HepG2 (cell line): ENCODE results near the gene MRPL50. TPM values are rescaled to one million over a fixed set of nuclear protein-coding genes. Genes with fewer than 3 reads are reported as not detected.
A peak's percentile ranks its signal among the peaks of the same experiment; 100 is the strongest.

Experiments
- CBX5 ChIP-seq: sonication (generic); formaldehyde crosslinking; IDR thresholded peaks from 2 replicates; pipeline ENCODE4 v1.4.0; 2020; ENCODE audit warnings: missing genetic modification reagents, borderline replicate concordance
- DNMT3B ChIP-seq: conservative IDR thresholded peaks from 2 replicates; pipeline ENCODE4 v1.6.1; 2016; ENCODE audit warnings: missing biosample characterization, control low read depth
- GATAD2A ChIP-seq: IDR thresholded peaks from 2 replicates; pipeline ENCODE4 v1.6.1; 2016
- HMGA1 ChIP-seq: sonication (generic); formaldehyde crosslinking; conservative IDR thresholded peaks from 2 replicates; pipeline ENCODE4 v1.4.0; 2020; ENCODE audit warnings: missing genetic modification reagents
- JUND ChIP-seq: sonication (generic); formaldehyde crosslinking; IDR thresholded peaks from 2 replicates; pipeline ENCODE4 v1.8.0; 2022; ENCODE audit warnings: mild to moderate bottlenecking, missing genetic modification reagents
- MAFK ChIP-seq, 2 experiments: IDR thresholded peaks in 1 of 2; conservative IDR thresholded peaks in 1 of 2; 2 replicates each; pipeline ENCODE4 v1.6.1; 2011; ENCODE audit warnings: improper control_type of control experiment in 2 of 2, low read length in 2 of 2
- MBD4 ChIP-seq: IDR thresholded peaks from 2 replicates; pipeline ENCODE4 v1.6.1; 2012; ENCODE audit warnings: low read length, inconsistent platforms, borderline replicate concordance
- NFATC3 ChIP-seq: sonication (generic); formaldehyde crosslinking; IDR thresholded peaks from 2 replicates; pipeline ENCODE4 v1.5.1; 2020; ENCODE audit warnings: mild to moderate bottlenecking, missing genetic modification reagents
- PCBP1 ChIP-seq: fragments of 200-400 bp; formaldehyde crosslinking; IDR thresholded peaks from 2 replicates; pipeline ENCODE4 v1.6.1; 2017; ENCODE audit warnings: mild to moderate bottlenecking, low read depth, low read length, borderline replicate concordance
- POLR2A ChIP-seq, 2 experiments: IDR thresholded peaks; 2 replicates each; pipeline ENCODE4 v1.6.1; 2011; ENCODE audit warnings: low read depth in 2 of 2, low read length in 2 of 2, mild to moderate bottlenecking in 1 of 2, moderate library complexity in 1 of 2; ENCODE audit not compliant: insufficient read depth in 1 of 2
- RCOR2 ChIP-seq: IDR thresholded peaks from 2 replicates; pipeline ENCODE4 v1.6.1; 2016; ENCODE audit warnings: missing biosample characterization, missing genetic modification reagents
- SCMH1 ChIP-seq: sonication (generic); formaldehyde crosslinking; IDR thresholded peaks from 2 replicates; pipeline ENCODE4 v1.9.0; 2021; ENCODE audit warnings: missing genetic modification reagents, mild to moderate bottlenecking, borderline replicate concordance
- SNRNP70 ChIP-seq: fragments of 200-400 bp; formaldehyde crosslinking; IDR thresholded peaks from 2 replicates; pipeline ENCODE4 v1.6.1; 2017; ENCODE audit warnings: mild to moderate bottlenecking, low read depth, low read length, moderate library complexity
- SRY ChIP-seq: sonication (generic); formaldehyde crosslinking; IDR thresholded peaks from 2 replicates; pipeline ENCODE4 v1.8.0; 2022; ENCODE audit warnings: mild to moderate bottlenecking, missing genetic modification reagents
- XBP1 ChIP-seq: sonication (generic); formaldehyde crosslinking; IDR thresholded peaks from 2 replicates; pipeline ENCODE4 v1.5.0; 2020; ENCODE audit warnings: missing genetic modification reagents
- ZMYM4 ChIP-seq: sonication (generic); formaldehyde crosslinking; IDR thresholded peaks from 2 replicates; pipeline ENCODE4 v1.8.1; 2023; ENCODE audit warnings: mild to moderate bottlenecking, missing genetic modification reagents
- ZNF446 ChIP-seq: sonication (generic); formaldehyde crosslinking; IDR thresholded peaks from 2 replicates; pipeline ENCODE4 v1.5.0; 2020; ENCODE audit warnings: mild to moderate bottlenecking, missing genetic modification reagents
- ZNF549 ChIP-seq: sonication (generic); formaldehyde crosslinking; IDR thresholded peaks from 2 replicates; pipeline ENCODE4 v1.5.0; 2020; ENCODE audit warnings: missing genetic modification reagents
- ZNF644 ChIP-seq: IDR thresholded peaks from 2 replicates; pipeline ENCODE4 v1.6.1; 2016; ENCODE audit warnings: low read depth
- polyA plus RNA-seq, 8 experiments: library from polyadenylated mRNA; depleted of rRNA in 3 of 8; stranded (reverse) in 7 of 8; unstranded in 1 of 8; fragments of >200 nt; fragmentation: Illumina TruSeq in 4 of 8; extraction: Trizol in 4 of 8; gene quantifications; 2 replicates each; pipeline versions ENCODE4 v1.2.1 to v1.2.3, GENCODE V29; 2011 to 2016; ENCODE audit warnings: low read depth in 4 of 8, missing spikeins in 1 of 8, mixed read lengths in 1 of 8; ENCODE audit not compliant: insufficient read depth in 1 of 8
- total RNA-seq, 5 experiments: library from RNA; depleted of rRNA; stranded (reverse); fragments of >200 nt; fragmentation: Illumina TruSeq; extraction: Trizol; gene quantifications; 2 replicates each; pipeline ENCODE4 v1.2.3, GENCODE V29; 2016; ENCODE audit warnings: low read depth in 1 of 5
- TF ChIP-seq, protein P1 (sequence below): sonication (generic); formaldehyde crosslinking; IDR thresholded peaks from 2 replicates; pipeline ENCODE4 v1.8.1; 2023; ENCODE audit warnings: mild to moderate bottlenecking, missing genetic modification reagents
- TF ChIP-seq, protein P2 (sequence below): sonication (generic); formaldehyde crosslinking; IDR thresholded peaks from 2 replicates; pipeline ENCODE4 v1.4.0; 2020; ENCODE audit warnings: mild to moderate bottlenecking, low read depth, missing genetic modification reagents
- TF ChIP-seq, protein P3 (sequence below): sonication (generic); formaldehyde crosslinking; IDR thresholded peaks from 2 replicates; pipeline ENCODE4 v1.9.0; 2021; ENCODE audit warnings: missing genetic modification reagents, mild to moderate bottlenecking, borderline replicate concordance
- TF ChIP-seq, protein P4 (sequence below): sonication (generic); formaldehyde crosslinking; IDR thresholded peaks from 2 replicates; pipeline ENCODE4 v1.4.0; 2020; ENCODE audit warnings: low read depth, mild to moderate bottlenecking, missing genetic modification reagents
- TF ChIP-seq, protein P5 (sequence below): sonication (generic); formaldehyde crosslinking; IDR thresholded peaks from 2 replicates; pipeline ENCODE4 v1.5.1; 2020; ENCODE audit warnings: mild to moderate bottlenecking, moderate library complexity, missing genetic modification reagents
- TF ChIP-seq, protein P6 (sequence below): sonication (generic); formaldehyde crosslinking; conservative IDR thresholded peaks from 2 replicates; pipeline ENCODE4 v1.4.0; 2020; ENCODE audit warnings: missing genetic modification reagents

MRPL50 gene
- total and polyA plus RNA-seq, 2 of the 13 experiments (the other 11 are each of a cell fraction or from before 2014, with no cell fraction given): 37.1 to 70.0 TPM

DNA sequence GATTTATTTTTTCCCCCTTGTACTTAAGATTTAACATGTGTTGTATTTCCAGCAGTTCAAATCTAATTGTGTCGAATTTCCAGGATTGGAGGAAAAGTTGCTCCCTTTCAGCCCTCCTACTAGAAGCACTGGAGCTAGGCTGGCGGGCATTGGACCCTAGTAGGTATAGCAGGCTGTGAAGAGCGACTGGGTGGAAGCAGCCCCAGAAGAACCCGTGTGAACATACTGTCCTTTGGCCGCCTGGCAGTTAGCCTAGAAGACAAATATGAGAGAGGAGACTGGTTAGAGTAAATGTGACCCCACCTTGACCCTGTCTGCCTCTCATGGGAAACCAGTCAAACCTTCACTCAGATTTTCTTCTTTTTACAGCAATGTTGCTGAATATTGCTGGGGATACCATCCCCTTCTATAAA is 23.2 kb upstream of the MRPL50 start (continued):
- TF ChIP-seq, protein P1, sequence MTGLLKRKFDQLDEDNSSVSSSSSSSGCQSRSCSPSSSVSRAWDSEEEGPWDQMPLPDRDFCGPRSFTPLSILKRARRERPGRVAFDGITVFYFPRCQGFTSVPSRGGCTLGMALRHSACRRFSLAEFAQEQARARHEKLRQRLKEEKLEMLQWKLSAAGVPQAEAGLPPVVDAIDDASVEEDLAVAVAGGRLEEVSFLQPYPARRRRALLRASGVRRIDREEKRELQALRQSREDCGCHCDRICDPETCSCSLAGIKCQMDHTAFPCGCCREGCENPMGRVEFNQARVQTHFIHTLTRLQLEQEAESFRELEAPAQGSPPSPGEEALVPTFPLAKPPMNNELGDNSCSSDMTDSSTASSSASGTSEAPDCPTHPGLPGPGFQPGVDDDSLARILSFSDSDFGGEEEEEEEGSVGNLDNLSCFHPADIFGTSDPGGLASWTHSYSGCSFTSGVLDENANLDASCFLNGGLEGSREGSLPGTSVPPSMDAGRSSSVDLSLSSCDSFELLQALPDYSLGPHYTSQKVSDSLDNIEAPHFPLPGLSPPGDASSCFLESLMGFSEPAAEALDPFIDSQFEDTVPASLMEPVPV (CRISPR knock-in tag): no peak
- TF ChIP-seq RCOR2 (CRISPR knock-in tag): peak; percentile 73
- no peak for TF ChIP-seq SNRNP70
- TF ChIP-seq ZNF446 (CRISPR knock-in tag): no peak
- TF ChIP-seq ZMYM4 (CRISPR knock-in tag): peak; percentile 93
- peak; percentile 64; the same call in 1 of the 2 replicates for TF ChIP-seq MBD4
- TF ChIP-seq NFATC3 (CRISPR knock-in tag): peak; percentile 71; the same call in 1 of the 2 replicates
- TF ChIP-seq DNMT3B (CRISPR knock-in tag): no peak
- no peak for TF ChIP-seq JUND (CRISPR knock-in tag)
- TF ChIP-seq SCMH1 (CRISPR knock-in tag): no peak
- TF ChIP-seq SRY (CRISPR knock-in tag): no peak
- TF ChIP-seq MAFK (conservative IDR thresholded peaks at IDR 0.05 in 1 of 2, IDR thresholded peaks at IDR 0.05 in 1 of 2; ENCODE audit: low read length in 2 of 2): no peak
- 0 out of 2 replicates have a peak, but pooled peaks have one; percentile 19 for TF ChIP-seq CBX5 (CRISPR knock-in tag)
- TF ChIP-seq, protein P2, sequence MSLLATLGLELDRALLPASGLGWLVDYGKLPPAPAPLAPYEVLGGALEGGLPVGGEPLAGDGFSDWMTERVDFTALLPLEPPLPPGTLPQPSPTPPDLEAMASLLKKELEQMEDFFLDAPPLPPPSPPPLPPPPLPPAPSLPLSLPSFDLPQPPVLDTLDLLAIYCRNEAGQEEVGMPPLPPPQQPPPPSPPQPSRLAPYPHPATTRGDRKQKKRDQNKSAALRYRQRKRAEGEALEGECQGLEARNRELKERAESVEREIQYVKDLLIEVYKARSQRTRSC (CRISPR knock-in tag): no peak
- TF ChIP-seq, protein P3, sequence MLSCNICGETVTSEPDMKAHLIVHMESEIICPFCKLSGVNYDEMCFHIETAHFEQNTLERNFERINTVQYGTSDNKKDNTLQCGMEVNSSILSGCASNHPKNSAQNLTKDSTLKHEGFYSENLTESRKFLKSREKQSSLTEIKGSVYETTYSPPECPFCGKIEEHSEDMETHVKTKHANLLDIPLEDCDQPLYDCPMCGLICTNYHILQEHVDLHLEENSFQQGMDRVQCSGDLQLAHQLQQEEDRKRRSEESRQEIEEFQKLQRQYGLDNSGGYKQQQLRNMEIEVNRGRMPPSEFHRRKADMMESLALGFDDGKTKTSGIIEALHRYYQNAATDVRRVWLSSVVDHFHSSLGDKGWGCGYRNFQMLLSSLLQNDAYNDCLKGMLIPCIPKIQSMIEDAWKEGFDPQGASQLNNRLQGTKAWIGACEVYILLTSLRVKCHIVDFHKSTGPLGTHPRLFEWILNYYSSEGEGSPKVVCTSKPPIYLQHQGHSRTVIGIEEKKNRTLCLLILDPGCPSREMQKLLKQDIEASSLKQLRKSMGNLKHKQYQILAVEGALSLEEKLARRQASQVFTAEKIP: no peak
- TF ChIP-seq ZNF644 (CRISPR knock-in tag): peak; percentile 82
- TF ChIP-seq, protein P4, sequence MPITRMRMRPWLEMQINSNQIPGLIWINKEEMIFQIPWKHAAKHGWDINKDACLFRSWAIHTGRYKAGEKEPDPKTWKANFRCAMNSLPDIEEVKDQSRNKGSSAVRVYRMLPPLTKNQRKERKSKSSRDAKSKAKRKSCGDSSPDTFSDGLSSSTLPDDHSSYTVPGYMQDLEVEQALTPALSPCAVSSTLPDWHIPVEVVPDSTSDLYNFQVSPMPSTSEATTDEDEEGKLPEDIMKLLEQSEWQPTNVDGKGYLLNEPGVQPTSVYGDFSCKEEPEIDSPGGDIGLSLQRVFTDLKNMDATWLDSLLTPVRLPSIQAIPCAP (CRISPR knock-in tag): no peak
- no peak for TF ChIP-seq POLR2A (IDR thresholded peaks at IDR 0.05; ENCODE audit: insufficient read depth in 1 of 2, low read depth in 2 of 2, low read length in 2 of 2)
- no peak for TF ChIP-seq XBP1
- TF ChIP-seq PCBP1: no peak
- TF ChIP-seq GATAD2A (CRISPR knock-in tag): peak; percentile 92
- TF ChIP-seq, protein P5, sequence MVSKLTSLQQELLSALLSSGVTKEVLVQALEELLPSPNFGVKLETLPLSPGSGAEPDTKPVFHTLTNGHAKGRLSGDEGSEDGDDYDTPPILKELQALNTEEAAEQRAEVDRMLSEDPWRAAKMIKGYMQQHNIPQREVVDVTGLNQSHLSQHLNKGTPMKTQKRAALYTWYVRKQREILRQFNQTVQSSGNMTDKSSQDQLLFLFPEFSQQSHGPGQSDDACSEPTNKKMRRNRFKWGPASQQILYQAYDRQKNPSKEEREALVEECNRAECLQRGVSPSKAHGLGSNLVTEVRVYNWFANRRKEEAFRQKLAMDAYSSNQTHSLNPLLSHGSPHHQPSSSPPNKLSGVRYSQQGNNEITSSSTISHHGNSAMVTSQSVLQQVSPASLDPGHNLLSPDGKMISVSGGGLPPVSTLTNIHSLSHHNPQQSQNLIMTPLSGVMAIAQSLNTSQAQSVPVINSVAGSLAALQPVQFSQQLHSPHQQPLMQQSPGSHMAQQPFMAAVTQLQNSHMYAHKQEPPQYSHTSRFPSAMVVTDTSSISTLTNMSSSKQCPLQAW (CRISPR knock-in tag): peak; percentile 93
- TF ChIP-seq ZNF549 (CRISPR knock-in tag): no peak
- TF ChIP-seq, protein P6, sequence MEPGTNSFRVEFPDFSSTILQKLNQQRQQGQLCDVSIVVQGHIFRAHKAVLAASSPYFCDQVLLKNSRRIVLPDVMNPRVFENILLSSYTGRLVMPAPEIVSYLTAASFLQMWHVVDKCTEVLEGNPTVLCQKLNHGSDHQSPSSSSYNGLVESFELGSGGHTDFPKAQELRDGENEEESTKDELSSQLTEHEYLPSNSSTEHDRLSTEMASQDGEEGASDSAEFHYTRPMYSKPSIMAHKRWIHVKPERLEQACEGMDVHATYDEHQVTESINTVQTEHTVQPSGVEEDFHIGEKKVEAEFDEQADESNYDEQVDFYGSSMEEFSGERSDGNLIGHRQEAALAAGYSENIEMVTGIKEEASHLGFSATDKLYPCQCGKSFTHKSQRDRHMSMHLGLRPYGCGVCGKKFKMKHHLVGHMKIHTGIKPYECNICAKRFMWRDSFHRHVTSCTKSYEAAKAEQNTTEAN (CRISPR knock-in tag): 0 out of 2 replicates have a peak, but pooled peaks have one; percentile 34
- TF ChIP-seq HMGA1: no peak
